ENCODE measurements around the gene ZCRB1. TPM values are rescaled to one million over a fixed set of nuclear protein-coding genes. Genes with fewer than 3 reads are reported as not detected.

The ZCRB1 gene
- total and polyA plus RNA-seq, 12 donors = 26.1 to 79.2 (median 58.6) TPM

DNA sequence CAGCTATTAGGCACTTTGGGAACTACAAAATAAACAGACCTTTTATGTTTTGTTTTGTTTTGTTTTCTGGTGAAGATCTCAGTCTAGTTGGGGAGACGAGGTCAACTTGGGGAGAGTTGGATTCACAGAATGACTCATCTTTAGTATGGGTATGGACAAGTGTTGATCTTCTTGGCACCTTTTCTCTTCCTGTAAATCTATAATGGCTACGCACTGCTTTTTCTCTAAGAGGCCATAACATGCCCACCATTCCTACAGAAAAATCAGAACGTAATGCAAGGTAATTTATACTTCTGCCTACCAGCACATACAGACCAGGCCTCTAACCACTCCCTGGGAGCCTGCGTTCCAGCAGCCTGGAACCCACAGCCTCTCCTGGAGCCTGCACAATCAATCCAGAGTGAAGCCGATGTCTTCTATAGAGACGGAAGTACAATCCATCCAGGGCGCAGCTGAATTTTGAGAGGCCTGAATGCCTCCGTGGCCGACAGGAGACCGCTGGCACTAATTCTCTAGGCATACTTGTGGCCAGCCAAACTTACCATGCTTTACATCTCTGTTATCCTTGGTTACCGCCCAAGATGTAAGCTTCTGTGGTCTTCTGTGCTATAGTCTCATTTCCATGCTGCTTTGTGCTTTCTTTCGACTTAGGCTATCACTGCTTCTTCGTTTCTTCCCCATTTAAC lies 790 bp upstream of the ZCRB1 start:
- 13 to 15% methylated on average over 13 of the region's 13 CpGs for WGBS, 2 donors
- TF ChIP-seq, protein P1, sequence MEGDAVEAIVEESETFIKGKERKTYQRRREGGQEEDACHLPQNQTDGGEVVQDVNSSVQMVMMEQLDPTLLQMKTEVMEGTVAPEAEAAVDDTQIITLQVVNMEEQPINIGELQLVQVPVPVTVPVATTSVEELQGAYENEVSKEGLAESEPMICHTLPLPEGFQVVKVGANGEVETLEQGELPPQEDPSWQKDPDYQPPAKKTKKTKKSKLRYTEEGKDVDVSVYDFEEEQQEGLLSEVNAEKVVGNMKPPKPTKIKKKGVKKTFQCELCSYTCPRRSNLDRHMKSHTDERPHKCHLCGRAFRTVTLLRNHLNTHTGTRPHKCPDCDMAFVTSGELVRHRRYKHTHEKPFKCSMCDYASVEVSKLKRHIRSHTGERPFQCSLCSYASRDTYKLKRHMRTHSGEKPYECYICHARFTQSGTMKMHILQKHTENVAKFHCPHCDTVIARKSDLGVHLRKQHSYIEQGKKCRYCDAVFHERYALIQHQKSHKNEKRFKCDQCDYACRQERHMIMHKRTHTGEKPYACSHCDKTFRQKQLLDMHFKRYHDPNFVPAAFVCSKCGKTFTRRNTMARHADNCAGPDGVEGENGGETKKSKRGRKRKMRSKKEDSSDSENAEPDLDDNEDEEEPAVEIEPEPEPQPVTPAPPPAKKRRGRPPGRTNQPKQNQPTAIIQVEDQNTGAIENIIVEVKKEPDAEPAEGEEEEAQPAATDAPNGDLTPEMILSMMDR (IDR thresholded peaks at IDR 0.05) = no peak
- H3K27ac ChIP-seq = peak overlapping the region in 9 of 10 donors; percentile 74 to 93 (median 81)
- intact Hi-C loops (cut with DNase I) = loop anchor here in 9 of 10 donors (2.0 to 10.0 kb wide), 8 partner anchors 46 to 199 kb away; partner anchors contain the start of genes GXYLT1 (in 4 of the 9) and YAF2 (in 4 of the 9)
- peaks cover 3 to 38% (median 22%) of the 10 kb centered on the region in 9 donors for H3K4me1 ChIP-seq
- peaks cover 0 to 22% (median 5%) of the 10 kb centered on the region in 9 donors for H3K36me3 ChIP-seq
- ATAC-seq (peak in 5 of 8 donors; percentile 5 to 62 (median 19)), DNase-seq (no peak)
- no peaks in the 10 kb centered on the region for H3K9me3 ChIP-seq
- H3K27me3 ChIP-seq = no peaks in the 10 kb centered on the region
- H3K4me3 ChIP-seq = peak overlapping the region; percentile 60 to 94 (median 74)

DNA sequence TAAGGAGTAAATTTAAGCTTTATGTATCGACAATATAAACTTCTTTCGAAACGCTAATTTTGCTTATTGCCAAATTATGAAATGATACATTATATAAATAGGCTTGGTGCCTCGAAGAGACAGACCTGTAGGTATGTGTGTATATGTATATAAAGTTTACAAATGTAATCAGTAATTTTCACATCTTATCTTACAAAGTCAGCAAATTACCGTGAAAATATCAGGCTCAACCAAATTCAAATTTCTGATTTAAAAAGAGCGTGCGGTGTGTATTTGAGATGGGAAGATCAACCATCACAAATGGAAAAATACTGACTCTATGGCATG lies 605 bp downstream of the ZCRB1 start:
- no peaks in the 10 kb centered on the region for H3K27me3 ChIP-seq
- H3K9me3 ChIP-seq = no peaks in the 10 kb centered on the region
- DNase-seq (no peak), ATAC-seq (no peak)
- intact Hi-C loops (cut with DNase I) = loop anchor here in 9 of 10 donors (2.0 to 10.0 kb wide), 7 partner anchors 47 to 198 kb away; partner anchors contain the start of genes YAF2 (in 4 of the 9) and GXYLT1 (in 3 of the 9)
- WGBS, 2 donors = 49 to 52% methylated on average over 7 of the region's 7 CpGs
- TF ChIP-seq, protein P1 (IDR thresholded peaks at IDR 0.05) = no peak
- H3K4me3 ChIP-seq = peak overlapping the region; percentile 60 to 94 (median 74)
- peak overlapping the region; percentile 23 to 93 (median 80) for H3K27ac ChIP-seq
- H3K4me1 ChIP-seq = peaks cover 3 to 38% (median 22%) of the 10 kb centered on the region in 9 donors
- H3K36me3 ChIP-seq = peaks cover 0 to 35% (median 5%) of the 10 kb centered on the region in 9 donors

DNA sequence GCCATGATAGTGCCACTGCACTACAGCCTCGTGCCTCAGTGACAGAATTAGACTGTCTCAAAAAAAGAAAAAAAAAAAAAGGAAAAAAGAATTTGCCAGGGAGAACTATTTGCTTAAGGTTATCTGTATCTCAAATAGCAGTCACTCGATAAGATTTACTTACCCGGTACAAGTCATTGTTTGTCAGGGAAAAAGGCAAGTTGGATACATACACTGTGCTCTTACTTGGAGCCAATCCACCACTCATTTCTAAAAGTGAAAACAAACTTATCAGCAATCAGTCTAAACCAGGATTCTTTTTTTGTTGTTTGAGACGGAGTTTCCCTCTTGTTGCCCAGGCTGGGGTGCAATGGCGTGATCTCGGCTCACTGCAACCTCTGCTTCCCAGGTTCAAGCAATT lies 2.0 kb downstream of the ZCRB1 start:
- WGBS, 2 donors = 85 to 87% methylated on average over 6 of the region's 6 CpGs
- ATAC-seq (no peak), DNase-seq (no peak)
- H3K4me3 ChIP-seq = no peak overlapping the region
- no peak overlapping the region for H3K27ac ChIP-seq
- intact Hi-C loops (cut with DNase I) = loop anchor here in 4 of 10 donors (2.0 to 10.0 kb wide), 4 partner anchors 79 to 193 kb away; partner anchors contain the start of gene YAF2 (in 2 of the 4)
- no peaks in the 10 kb centered on the region for H3K27me3 ChIP-seq
- H3K36me3 ChIP-seq = peaks cover 0 to 44% (median 5%) of the 10 kb centered on the region in 9 donors
- H3K4me1 ChIP-seq = peaks cover 3 to 35% (median 22%) of the 10 kb centered on the region in 9 donors
- H3K9me3 ChIP-seq = no peaks in the 10 kb centered on the region
- TF ChIP-seq, protein P1 (IDR thresholded peaks at IDR 0.05) = no peak

DNA sequence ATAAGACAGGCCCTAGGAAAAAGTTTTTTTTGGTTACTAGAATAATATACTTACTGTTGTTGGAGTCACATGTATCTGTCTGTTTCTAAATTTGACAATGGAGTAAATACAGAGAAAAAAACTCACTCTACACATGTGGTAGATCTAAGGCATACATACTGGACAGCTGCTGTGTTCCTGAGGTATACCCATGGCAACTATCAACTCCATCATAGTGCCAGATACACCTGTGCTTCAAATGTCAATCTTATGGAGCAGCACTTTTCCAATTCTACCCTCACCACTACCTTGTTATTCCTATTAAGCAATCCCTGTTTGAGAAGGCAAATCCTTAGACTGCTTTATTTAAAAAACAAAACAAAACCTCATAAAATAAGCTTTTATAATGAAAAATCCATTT lies 3.3 kb downstream of the ZCRB1 start:
- no peak overlapping the region for H3K4me3 ChIP-seq
- no peak overlapping the region for H3K27ac ChIP-seq
- H3K36me3 ChIP-seq = peaks cover 0 to 57% (median 5%) of the 10 kb centered on the region in 9 donors
- TF ChIP-seq, protein P1 (IDR thresholded peaks at IDR 0.05) = no peak
- H3K4me1 ChIP-seq = peaks cover 3 to 22% (median 19%) of the 10 kb centered on the region in 9 donors
- no peaks in the 10 kb centered on the region for H3K27me3 ChIP-seq
- H3K9me3 ChIP-seq = no peaks in the 10 kb centered on the region
- DNase-seq = no peak
- ATAC-seq = no peak
- intact Hi-C loops (cut with DNase I) = loop anchor here in 3 of 10 donors (5.0 to 10.0 kb wide), 3 partner anchors 78 to 88 kb away; partner anchors contain the start of gene YAF2 (in 2 of the 3)

All from heart right ventricle (tissue), 16 donors.